Mesendoderm (in vitro differentiated cells): Measurements from ENCODE around the gene FAM170B.

Experiments
- DNase-seq: peaks from one replicate; pipeline ENCODE4 v3.0.0; 2013
- H2AK5ac ChIP-seq: 2 replicates; pipeline ENCODE4 v1.6.1; 2013; ENCODE audit warnings: low read length, inconsistent platforms
- H2BK120ac ChIP-seq: 2 replicates; pipeline ENCODE4 v1.6.1; 2013; ENCODE audit warnings: low read depth, mild to moderate bottlenecking, low read length, moderate library complexity, mixed read lengths
- H2BK15ac ChIP-seq: replicated peaks from 2 replicates; pipeline ENCODE4 v1.6.1; 2013; ENCODE audit warnings: low read depth, mild to moderate bottlenecking, moderate library complexity
- H2BK5ac ChIP-seq: 2 replicates; pipeline ENCODE4 v1.6.1; 2013; ENCODE audit warnings: low read length, inconsistent platforms
- H3K18ac ChIP-seq: 2 replicates; pipeline ENCODE4 v1.6.1; 2013; ENCODE audit warnings: mild to moderate bottlenecking, low read length, mixed read lengths
- H3K23ac ChIP-seq: one replicate; pipeline ENCODE4 v1.6.1; 2013; ENCODE audit warnings: low read length
- H3K27ac ChIP-seq: 2 replicates; pipeline ENCODE4 v1.5.1; 2013; ENCODE audit warnings: low read depth, mild to moderate bottlenecking, inconsistent platforms, low read length, moderate library complexity
- H3K27me3 ChIP-seq: 2 replicates; pipeline ENCODE4 v1.6.1; 2013; ENCODE audit warnings: low read length, control low read depth, mild to moderate bottlenecking, inconsistent platforms; ENCODE audit not compliant: insufficient read depth, poor library complexity
- H3K36me3 ChIP-seq: 2 replicates; pipeline ENCODE4 v1.6.1; 2013; ENCODE audit warnings: low read length, inconsistent platforms; ENCODE audit not compliant: control insufficient read depth, insufficient read depth
- H3K4ac ChIP-seq: one replicate; pipeline ENCODE4 v1.6.1; 2013; ENCODE audit warnings: low read depth, mild to moderate bottlenecking, low read length, moderate library complexity
- H3K4me1 ChIP-seq: 2 replicates; pipeline ENCODE4 v1.6.1; 2013; ENCODE audit warnings: low read depth, low read length, inconsistent platforms; ENCODE audit not compliant: control insufficient read depth
- H3K4me2 ChIP-seq: 2 replicates; pipeline ENCODE4 v1.6.1; 2013; ENCODE audit warnings: low read length
- H3K4me3 ChIP-seq: 2 replicates; pipeline ENCODE4 v1.5.1; 2013; ENCODE audit warnings: mild to moderate bottlenecking, low read length
- H3K56ac ChIP-seq: one replicate; pipeline ENCODE4 v1.6.1; 2013; ENCODE audit warnings: low read length
- H3K79me1 ChIP-seq: 2 replicates; pipeline ENCODE4 v1.6.1; 2013; ENCODE audit warnings: low read length, inconsistent platforms
- H3K79me2 ChIP-seq: 2 replicates; pipeline ENCODE4 v1.6.1; 2013; ENCODE audit warnings: mild to moderate bottlenecking, low read length; ENCODE audit not compliant: control insufficient read depth, insufficient read depth
- H3K9ac ChIP-seq: 2 replicates; pipeline ENCODE4 v1.6.1; 2013; ENCODE audit warnings: low read length, inconsistent platforms
- H4K5ac ChIP-seq: one replicate; pipeline ENCODE4 v1.6.1; 2013; ENCODE audit warnings: low read length
- H4K8ac ChIP-seq: one replicate; pipeline ENCODE4 v1.6.1; 2013; ENCODE audit warnings: low read depth, mild to moderate bottlenecking, control low read depth, low read length, moderate library complexity
- WGBS: extraction: QIAGEN DNeasy Blood & Tissue Kit; methylation state at CpG from one replicate; pipeline ENCODE4 v1.1.7; 2013; ENCODE audit warnings: low lambda C conversion rate, missing lambda C conversion rate; ENCODE audit not compliant: insufficient coverage; ENCODE audit errors: extremely low coverage; 5-methylcytosine and 5-hydroxymethylcytosine counted together

FAM170B gene

GRCh38 chr10:49115015-49115795 lies 18.6 kb downstream of the FAM170B start, which contains the start of gene VSTM4:
Gene VSTM4, minus strand, starts transcription at chr10:49115522. Its CDS starts 37 bp downstream, at chr10:49115485.
- Histone ChIP-seq H3K79me2 (no peaks in the 10 kb centered on the region), H3K79me1 (no peaks in the 10 kb centered on the region), H3K4ac (no peak within 1 kb of the TSS), H2BK120ac (no peak within 1 kb of the TSS), H3K27ac (no peak within 1 kb of the TSS), H3K23ac (no peak within 1 kb of the TSS), H2AK5ac (no peak within 1 kb of the TSS), H3K4me1 (no peaks in the 10 kb centered on the region), H3K18ac (no peak within 1 kb of the TSS), H3K9ac (peak within 1 kb of the TSS; percentile 69), H3K36me3 (no peaks in the 10 kb centered on the region), H3K27me3 (no peaks in the 10 kb centered on the region), H3K56ac (peak within 1 kb of the TSS; percentile 86), H4K8ac (no peak within 1 kb of the TSS), H3K4me2 (peak within 1 kb of the TSS; percentile 63), H2BK15ac (no peak within 1 kb of the TSS), H4K5ac (no peak within 1 kb of the TSS), H2BK5ac (no peak within 1 kb of the TSS), H3K4me3 (peak within 1 kb of the TSS; percentile 11)
- WGBS, result no CpG with 5 or more reads among the region's 95 CpGs
- peak; percentile 63 for DNase-seq

GRCh38 chr10:49114718-49115014 lies 19.2 kb downstream of the FAM170B start:
- Histone ChIP-seq H3K56ac (peak overlapping the region; percentile 86), H3K18ac (no peak overlapping the region), H2BK5ac (no peak overlapping the region), H3K79me2 (no peaks in the 10 kb centered on the region), H3K4ac (no peak overlapping the region), H3K27ac (no peak overlapping the region), H3K36me3 (no peaks in the 10 kb centered on the region), H3K4me2 (peak overlapping the region; percentile 63), H2BK120ac (no peak overlapping the region), H2AK5ac (no peak overlapping the region), H3K4me3 (peak overlapping the region; percentile 11), H3K23ac (no peak overlapping the region), H3K4me1 (no peaks in the 10 kb centered on the region), H2BK15ac (no peak overlapping the region), H3K27me3 (no peaks in the 10 kb centered on the region), H4K5ac (no peak overlapping the region), H3K79me1 (no peaks in the 10 kb centered on the region), H4K8ac (no peak overlapping the region), H3K9ac (peak overlapping the region; percentile 69)
- DNase-seq, result no peak
- WGBS, result no CpG with 5 or more reads among the region's 9 CpGs

GRCh38 chr10:49113741-49114141 lies 20.1 kb downstream of the FAM170B start:
- H2BK15ac ChIP-seq, result no peak overlapping the region
- H3K27ac ChIP-seq, result no peak overlapping the region
- no peak overlapping the region for H3K56ac ChIP-seq
- no peak overlapping the region for H2BK120ac ChIP-seq
- no peak for DNase-seq
- H3K9ac ChIP-seq, result no peak overlapping the region
- no peak overlapping the region for H3K4me3 ChIP-seq
- H3K36me3 ChIP-seq, result no peaks in the 10 kb centered on the region
- no peak overlapping the region for H3K23ac ChIP-seq
- no peak overlapping the region for H4K5ac ChIP-seq
- H2AK5ac ChIP-seq, result no peak overlapping the region
- no peak overlapping the region for H3K4me2 ChIP-seq
- no peaks in the 10 kb centered on the region for H3K4me1 ChIP-seq
- no peaks in the 10 kb centered on the region for H3K79me1 ChIP-seq
- no peak overlapping the region for H4K8ac ChIP-seq
- H3K79me2 ChIP-seq, result no peaks in the 10 kb centered on the region
- no peak overlapping the region for H2BK5ac ChIP-seq
- no peak overlapping the region for H3K18ac ChIP-seq
- no peak overlapping the region for H3K4ac ChIP-seq
- no peaks in the 10 kb centered on the region for H3K27me3 ChIP-seq
- WGBS, result no CpG with 5 or more reads among the region's 3 CpGs

- no peak overlapping the region for H4K5ac ChIP-seq
- H3K18ac ChIP-seq, result no peak overlapping the region
- H3K4me3 ChIP-seq, result no peak overlapping the region
- H3K79me1 ChIP-seq, result no peaks in the 10 kb centered on the region
- H3K4me1 ChIP-seq, result no peaks in the 10 kb centered on the region
- H2BK15ac ChIP-seq, result no peak overlapping the region
- no peak overlapping the region for H2BK5ac ChIP-seq
- no peak for DNase-seq
- no peak overlapping the region for H2AK5ac ChIP-seq
- no CpG with 5 or more reads among the region's 3 CpGs for WGBS
- no peaks in the 10 kb centered on the region for H3K36me3 ChIP-seq
- no peak overlapping the region for H3K4ac ChIP-seq
- H3K79me2 ChIP-seq, result no peaks in the 10 kb centered on the region
- no peak overlapping the region for H3K56ac ChIP-seq
- H4K8ac ChIP-seq, result no peak overlapping the region
- no peaks in the 10 kb centered on the region for H3K27me3 ChIP-seq
- no peak overlapping the region for H3K27ac ChIP-seq
- H2BK120ac ChIP-seq, result no peak overlapping the region
- H3K23ac ChIP-seq, result no peak overlapping the region
- H3K9ac ChIP-seq, result no peak overlapping the region
- H3K4me2 ChIP-seq, result no peak overlapping the region
Measured at GRCh38 chr10:49112851-49113250, 21.0 kb downstream of the FAM170B start.

DNA sequence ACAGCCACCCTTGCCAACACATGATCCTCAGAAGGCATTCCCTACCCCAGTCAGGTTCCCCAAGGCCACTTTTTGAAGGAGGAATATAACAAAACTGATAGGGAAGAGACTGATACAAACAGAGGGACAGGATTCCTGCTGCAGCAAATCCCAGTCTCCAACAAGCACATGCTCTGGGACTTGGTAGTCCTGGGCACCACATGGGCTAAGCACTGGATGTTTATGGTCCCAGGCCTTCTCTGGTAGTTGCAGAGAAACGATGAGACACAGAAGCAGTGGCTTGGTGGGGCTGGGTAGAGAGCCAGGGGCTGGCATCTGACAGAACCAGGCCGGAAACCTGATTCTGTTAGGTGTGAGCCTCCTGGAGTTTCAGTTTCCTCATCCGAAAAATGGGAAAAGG lies 21.7 kb downstream of the FAM170B start:
- no peaks in the 10 kb centered on the region for H3K4me1 ChIP-seq
- H2AK5ac ChIP-seq, result no peak overlapping the region
- no peak overlapping the region for H3K9ac ChIP-seq
- no peaks in the 10 kb centered on the region for H3K79me1 ChIP-seq
- no peaks in the 10 kb centered on the region for H3K79me2 ChIP-seq
- DNase-seq, result no peak
- no peaks in the 10 kb centered on the region for H3K27me3 ChIP-seq
- no peak overlapping the region for H3K56ac ChIP-seq
- no peak overlapping the region for H3K23ac ChIP-seq
- no peak overlapping the region for H2BK120ac ChIP-seq
- no peak overlapping the region for H3K18ac ChIP-seq
- no peak overlapping the region for H3K27ac ChIP-seq
- WGBS, result no CpG with 5 or more reads among the region's 3 CpGs
- no peak overlapping the region for H3K4me3 ChIP-seq
- H4K5ac ChIP-seq, result no peak overlapping the region
- no peak overlapping the region for H3K4ac ChIP-seq
- no peaks in the 10 kb centered on the region for H3K36me3 ChIP-seq
- H2BK15ac ChIP-seq, result no peak overlapping the region
- no peak overlapping the region for H4K8ac ChIP-seq
- H3K4me2 ChIP-seq, result no peak overlapping the region
- H2BK5ac ChIP-seq, result no peak overlapping the region

DNA sequence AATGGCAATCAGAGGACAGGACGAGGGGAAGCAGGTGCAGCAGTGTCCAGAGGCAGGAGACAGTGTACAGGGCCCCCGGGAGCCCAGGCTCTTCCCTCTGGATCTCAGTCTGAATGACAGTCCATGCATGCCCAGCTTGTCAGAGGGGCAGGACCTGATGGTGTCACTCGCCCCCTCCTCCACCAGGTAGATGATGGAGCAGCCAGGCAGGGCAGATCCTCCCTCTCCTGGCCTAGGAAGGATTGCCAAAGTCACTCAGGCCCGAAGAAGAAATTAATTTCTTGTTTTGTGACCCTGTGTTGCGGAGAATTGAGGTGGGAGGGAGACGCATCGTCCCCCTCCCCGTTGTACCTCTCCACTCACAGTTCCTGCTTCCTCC lies 22.5 kb downstream of the FAM170B start:
- H3K4me2 ChIP-seq, result no peak overlapping the region
- H3K9ac ChIP-seq, result no peak overlapping the region
- no peak overlapping the region for H3K56ac ChIP-seq
- no peak overlapping the region for H4K5ac ChIP-seq
- H3K18ac ChIP-seq, result no peak overlapping the region
- H3K4me3 ChIP-seq, result no peak overlapping the region
- H3K79me1 ChIP-seq, result no peaks in the 10 kb centered on the region
- H3K27me3 ChIP-seq, result no peaks in the 10 kb centered on the region
- no peak overlapping the region for H2BK15ac ChIP-seq
- H3K4ac ChIP-seq, result no peak overlapping the region
- no peak overlapping the region for H3K23ac ChIP-seq
- no peak overlapping the region for H2BK120ac ChIP-seq
- no peak overlapping the region for H3K27ac ChIP-seq
- H4K8ac ChIP-seq, result no peak overlapping the region
- no peaks in the 10 kb centered on the region for H3K4me1 ChIP-seq
- no peak overlapping the region for H2BK5ac ChIP-seq
- DNase-seq, result no peak
- no peaks in the 10 kb centered on the region for H3K79me2 ChIP-seq
- no CpG with 5 or more reads among the region's 8 CpGs for WGBS
- no peak overlapping the region for H2AK5ac ChIP-seq
- H3K36me3 ChIP-seq, result no peaks in the 10 kb centered on the region
